NCI-H345 treated with DMSO at 0.1 percent for 48 hours (cell line): ENCODE results near the gene CACNB1.
A peak's percentile ranks its signal among the peaks of the same experiment; 100 is the strongest.

ENCODE experiments used
- DNase-seq: peaks from one replicate; lab custom pipeline; 2025; ENCODE audit not compliant: unreplicated experiment; lab: John Stamatoyannopoulos, UW

CACNB1 gene

GRCh38 chr17:39225959-39226683 is 28.7 kb upstream of the CACNB1 start:
- peak; percentile 58 for DNase-seq

- no peak for DNase-seq
These were observed 28.0 kb upstream of the CACNB1 start, which contains the start of gene STAC2 for GRCh38 chr17:39225308-39225958. TSS of gene STAC2 (minus strand) at chr17:39225945. CDS start at chr17:39225502, 443 bp downstream.

- DNase-seq: no peak
These were observed 27.4 kb upstream of the CACNB1 start for GRCh38 chr17:39224778-39225307.

- no peak for DNase-seq
These were observed 26.7 kb upstream of the CACNB1 start for GRCh38 chr17:39223907-39224777.

GRCh38 chr17:39222866-39223834 is 25.7 kb upstream of the CACNB1 start:
- no peak for DNase-seq

DNA sequence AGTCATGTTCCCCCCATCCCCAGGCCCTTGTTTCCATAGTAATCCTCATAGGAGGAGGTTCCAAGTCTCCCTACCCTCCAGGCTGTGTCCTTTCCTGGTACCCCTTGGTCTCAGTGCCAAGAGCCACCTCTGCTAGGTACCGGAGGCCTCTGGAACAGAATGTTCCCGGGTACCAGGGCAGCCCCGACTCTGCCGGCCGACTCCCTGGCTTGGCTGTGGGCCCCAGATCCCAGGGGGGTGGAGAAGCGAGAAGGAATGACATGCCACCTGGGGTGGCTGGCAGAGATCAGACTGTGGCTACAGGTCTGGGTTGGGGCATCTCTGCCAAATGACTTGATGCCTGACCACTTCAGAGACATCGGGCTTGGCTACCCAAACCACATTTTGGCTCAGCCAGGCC is 24.7 kb upstream of the CACNB1 start:
- DNase-seq: no peak

- DNase-seq: no peak
These were observed 24.1 kb upstream of the CACNB1 start for GRCh38 chr17:39221572-39221971.

DNA sequence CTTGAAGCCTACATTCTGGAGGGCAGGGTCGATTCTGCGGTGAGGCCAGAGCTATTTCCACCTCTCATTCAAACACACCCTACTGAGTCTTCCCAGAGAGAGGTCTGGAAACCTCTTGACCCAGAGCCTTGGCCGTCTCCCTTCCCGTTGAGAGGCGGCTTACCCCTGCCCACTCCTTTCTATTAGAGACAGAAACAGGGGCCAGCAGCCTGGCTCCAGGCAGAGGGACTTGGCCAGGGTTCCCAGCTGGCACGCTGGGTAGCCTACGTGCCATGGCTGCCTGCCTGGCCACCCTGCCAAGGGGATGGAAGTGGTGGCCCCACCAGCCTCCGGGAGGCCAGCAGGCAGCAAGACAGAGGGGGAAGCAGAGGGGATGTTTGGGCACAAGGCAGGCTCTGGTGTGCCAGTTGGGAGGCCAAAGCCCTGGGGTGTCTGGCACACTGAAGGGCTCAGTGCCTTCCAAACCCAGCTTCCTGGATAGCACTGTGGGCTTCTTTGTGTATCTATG is 22.2 kb upstream of the CACNB1 start:
- no peak for DNase-seq

DNA sequence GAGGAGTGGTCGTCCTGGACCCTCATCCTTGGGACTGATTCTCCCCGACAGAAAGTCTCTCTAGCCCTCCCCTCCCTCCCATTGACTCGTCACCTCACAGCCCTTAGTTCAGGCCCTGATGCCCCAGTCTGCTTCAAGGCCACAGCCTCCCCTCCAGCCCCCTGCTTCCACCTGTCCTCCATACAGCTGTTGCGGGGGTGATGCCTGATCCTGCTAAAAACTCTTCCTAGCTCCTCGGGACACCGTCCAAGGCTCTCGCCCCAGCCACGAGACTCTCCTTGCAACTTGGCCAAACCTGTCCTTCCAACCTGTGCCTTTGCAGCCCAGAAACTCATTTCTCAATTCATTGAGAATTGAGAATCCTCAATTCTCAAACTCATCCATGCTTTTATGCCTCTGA is 21.4 kb upstream of the CACNB1 start:
- no peak for DNase-seq

DNA sequence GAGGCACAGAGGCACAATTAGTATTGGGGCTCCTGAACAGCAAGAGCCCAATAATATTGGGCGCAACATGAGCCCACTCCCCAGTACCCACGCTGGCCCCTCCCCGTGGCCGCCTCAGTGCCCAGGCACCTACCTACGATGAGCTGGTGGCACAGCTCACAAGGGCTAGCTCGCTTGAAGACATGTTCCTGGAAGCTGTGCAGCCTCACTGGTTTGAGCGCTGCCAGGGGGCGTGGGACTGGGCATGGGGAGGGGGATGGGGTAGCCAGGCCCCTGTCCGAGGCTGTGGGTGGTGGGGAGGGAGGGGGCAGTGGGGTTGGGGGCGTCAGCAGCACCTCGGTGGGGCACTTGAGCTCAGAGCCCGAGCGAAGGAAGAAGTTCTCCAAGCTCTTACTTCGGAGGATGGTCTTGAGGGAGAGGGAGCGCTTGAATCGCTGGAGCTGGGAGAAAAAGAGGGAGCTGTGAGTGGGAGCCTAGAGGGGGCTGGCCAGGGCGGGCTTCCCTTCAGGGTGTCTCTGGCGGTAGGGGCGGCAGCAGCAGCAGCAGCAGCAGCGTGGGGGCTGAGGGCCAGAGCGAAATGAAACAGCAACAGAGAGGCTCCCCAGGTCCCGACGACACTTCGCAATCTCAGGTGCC is 20.4 kb upstream of the CACNB1 start:
- DNase-seq: no peak

GRCh38 chr17:39213852-39214251 is 16.4 kb upstream of the CACNB1 start:
- no peak for DNase-seq

DNA sequence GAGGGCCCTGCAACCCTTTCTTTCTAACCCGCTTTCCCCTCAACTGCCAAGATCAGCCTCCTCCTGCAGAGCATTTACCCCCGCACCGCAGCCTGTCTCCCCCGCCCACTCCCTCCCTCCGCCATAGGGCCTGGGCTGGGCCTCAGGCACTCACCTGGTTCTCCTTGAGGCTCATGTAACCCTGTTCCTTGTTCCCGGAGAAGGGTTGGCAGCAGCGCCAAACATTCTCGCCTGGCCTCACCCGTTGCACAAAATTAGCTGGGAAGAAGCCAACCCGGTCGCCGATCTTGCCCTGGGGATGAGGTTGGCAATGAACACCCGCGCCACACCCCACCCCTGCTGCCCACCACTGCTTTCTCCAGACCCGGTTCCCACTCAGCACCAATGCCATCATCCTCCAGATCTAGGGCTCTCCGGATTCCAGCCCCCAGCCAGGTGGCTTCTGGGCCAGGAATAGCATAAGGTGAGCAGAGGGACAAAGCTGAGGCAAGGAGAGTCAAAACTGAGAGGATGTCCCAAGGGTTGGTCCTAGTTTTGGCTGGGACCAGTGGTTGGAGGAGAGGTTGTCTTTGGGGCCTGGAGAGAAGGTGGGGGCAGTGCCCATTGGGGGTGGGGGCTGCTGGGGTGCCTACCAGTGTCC is 15.5 kb upstream of the CACNB1 start:
- DNase-seq: no peak

DNA sequence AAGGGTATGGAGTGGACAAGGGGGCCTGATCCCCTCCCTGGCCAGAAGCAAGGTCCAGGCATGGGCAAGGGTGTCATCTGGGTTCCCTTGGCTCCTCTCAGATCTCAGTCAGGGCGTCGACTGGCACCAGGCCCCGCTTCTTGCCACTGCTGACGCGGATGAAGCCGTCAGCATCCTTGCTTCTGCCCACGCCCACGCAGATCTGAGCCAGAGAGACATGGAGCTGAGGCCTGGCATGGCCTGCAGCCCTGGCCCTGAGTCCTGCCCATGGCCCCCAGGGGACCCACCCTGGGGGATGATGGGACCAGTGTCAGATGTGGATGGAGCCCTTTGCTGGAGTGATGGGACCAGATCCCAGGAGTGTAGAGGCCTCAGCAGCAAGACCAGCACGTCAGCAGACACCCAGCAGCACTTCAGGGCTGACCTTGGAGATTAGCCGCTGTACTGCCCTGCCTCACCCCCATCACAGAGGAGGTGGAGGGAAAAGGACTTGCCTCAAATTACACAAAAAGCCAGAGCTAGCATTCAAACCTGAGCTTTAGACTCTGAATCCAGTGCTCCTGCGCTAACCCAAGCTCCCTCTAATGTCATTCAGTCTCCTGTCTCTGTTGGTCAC is 14.8 kb upstream of the CACNB1 start:
- DNase-seq: no peak

DNA sequence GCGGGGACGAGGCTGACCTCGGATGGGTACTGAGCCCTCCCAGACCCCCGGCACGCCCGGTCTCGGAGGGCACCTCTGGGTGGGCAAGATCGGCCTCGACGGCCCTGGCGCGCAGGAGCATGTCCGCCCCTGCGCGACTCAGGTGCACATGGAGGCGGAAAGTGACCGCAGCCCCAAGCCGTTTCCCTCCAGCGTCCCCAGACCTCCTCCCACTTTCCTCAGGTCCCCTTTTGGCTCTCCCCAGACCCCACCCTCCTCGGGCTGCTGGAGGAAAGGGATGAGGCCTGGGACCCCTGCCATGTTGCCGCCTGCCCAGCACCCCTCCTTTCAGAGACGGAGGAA is 12.6 kb upstream of the CACNB1 start:
- no peak for DNase-seq

DNA sequence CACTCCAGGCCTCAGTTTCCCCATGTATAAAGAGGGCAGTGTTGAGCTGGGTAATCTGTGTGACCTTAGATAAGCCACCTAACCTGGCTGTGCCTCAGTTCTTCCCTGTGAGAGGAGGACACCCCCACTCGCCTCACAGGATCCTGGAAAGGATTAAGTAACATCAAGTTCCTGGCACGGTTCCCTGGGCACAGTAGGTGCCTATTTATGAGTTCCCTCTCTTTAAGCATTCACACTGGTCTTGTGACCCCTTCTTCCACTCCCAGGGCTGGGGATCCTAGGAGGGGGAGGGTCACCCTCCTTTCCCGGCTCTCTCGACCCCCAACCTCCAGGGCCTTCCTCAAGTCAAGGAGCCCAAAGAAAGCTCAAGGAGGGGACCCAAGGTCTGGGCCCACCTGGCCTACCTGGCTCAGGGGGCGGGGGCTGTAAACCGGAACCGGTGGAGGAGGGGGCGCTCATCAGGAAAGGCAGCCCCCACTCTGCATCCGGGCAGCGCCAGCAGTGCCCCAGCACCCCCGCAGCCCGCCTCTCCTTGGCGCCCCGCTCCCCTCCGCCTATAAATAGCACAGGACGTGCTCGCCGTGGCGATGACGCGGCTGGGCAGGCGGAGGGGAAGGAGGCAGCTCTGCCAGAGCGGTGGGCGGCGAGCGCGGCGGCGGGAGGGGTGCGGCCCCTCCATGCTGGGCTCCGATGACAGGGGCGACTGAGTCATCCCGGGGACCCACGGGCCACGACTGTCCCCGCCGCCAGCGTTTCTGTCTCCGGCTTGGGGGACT is 12.0 kb upstream of the CACNB1 start:
- DNase-seq: peak; percentile 49

- no peak for DNase-seq
These were observed 11.4 kb upstream of the CACNB1 start for GRCh38 chr17:39208893-39209292.

DNA sequence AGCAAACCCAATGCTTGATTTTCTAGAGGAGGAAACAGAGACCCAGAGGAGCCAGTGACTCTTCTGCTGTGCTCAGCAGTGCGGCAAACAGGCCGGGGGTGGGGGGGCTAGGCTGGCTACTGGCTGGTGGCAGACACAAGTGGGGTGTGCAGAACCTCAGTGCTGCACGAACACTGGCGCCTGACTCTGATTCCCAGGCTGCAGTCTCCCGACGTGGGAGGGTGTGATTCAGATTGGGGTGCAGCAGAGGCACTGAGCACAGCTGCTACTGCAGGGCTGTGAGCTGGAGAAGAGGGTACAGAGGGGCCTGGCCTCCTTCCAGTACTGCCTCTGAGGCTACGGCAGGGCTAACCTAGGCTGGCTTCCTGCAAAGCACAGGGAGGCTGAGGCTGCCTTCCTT is 10.7 kb upstream of the CACNB1 start:
- no peak for DNase-seq

DNA sequence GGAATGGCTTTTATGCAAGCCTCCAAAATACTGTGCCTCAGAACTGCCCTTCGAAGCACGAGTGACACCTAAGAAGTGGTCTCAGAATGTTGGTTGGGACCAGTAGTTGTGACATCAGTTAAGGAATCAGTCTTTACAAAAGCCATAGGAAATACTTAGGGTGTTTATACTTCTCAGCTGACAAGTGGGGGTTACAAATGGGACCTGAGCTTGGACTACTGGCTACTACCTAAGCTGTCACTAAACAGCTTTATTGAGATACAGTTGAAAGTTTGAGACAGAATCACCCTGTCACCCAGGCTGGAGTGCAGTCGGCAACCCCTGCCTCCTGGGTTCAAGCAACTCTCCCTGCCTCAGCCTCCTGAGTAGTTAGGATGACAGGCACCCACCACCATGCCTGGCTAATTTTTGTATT is 7.7 kb upstream of the CACNB1 start:
- no peak for DNase-seq
